Activated T-cell treated with anti-CD3 and anti-CD28 coated beads, Interleukin-2, amount 50 U/mL, for 4 hours (primary cell): ENCODE measurements around the gene TBK1. TPM values are rescaled to one million over a fixed set of nuclear protein-coding genes. Genes with fewer than 3 reads are reported as not detected.

ENCODE experiments used
- ATAC-seq, 2 donors: fragments of 200-7000 bp; cut with Tn5 transposase; one replicate each; pipeline ENCODE4 v1.10.0; 2021
- DNase-seq: peaks from one replicate; pipeline ENCODE4 v3.0.0-alpha.2; 2020
- H3K27me3 Mint-ChIP-seq: one replicate; pipeline ENCODE4 v1.8.0; 2021; ENCODE audit warnings: low read depth, mixed read lengths
- H3K36me3 Mint-ChIP-seq: one replicate; pipeline ENCODE4 v1.8.0; 2022; ENCODE audit warnings: mixed read lengths; ENCODE audit not compliant: insufficient read depth
- H3K4me1 Mint-ChIP-seq: one replicate; pipeline ENCODE4 v1.8.0; 2021; ENCODE audit warnings: low read depth, mixed read lengths
- H3K4me3 Mint-ChIP-seq: one replicate; pipeline ENCODE4 v1.8.0; 2021; ENCODE audit warnings: mild to moderate bottlenecking, moderate library complexity, mixed read lengths
- H3K9me3 Mint-ChIP-seq: one replicate; pipeline ENCODE4 v1.8.0; 2021; ENCODE audit warnings: mixed read lengths
- total RNA-seq, 3 donors: library from RNA; stranded (reverse); gene quantifications; one replicate each; pipeline ENCODE4 v1.2.1, GENCODE V29; 2021

TBK1 gene
- total RNA-seq, 3 donors from 2014 or later, result 15.1 to 20.5 (median 15.4) TPM

DNA sequence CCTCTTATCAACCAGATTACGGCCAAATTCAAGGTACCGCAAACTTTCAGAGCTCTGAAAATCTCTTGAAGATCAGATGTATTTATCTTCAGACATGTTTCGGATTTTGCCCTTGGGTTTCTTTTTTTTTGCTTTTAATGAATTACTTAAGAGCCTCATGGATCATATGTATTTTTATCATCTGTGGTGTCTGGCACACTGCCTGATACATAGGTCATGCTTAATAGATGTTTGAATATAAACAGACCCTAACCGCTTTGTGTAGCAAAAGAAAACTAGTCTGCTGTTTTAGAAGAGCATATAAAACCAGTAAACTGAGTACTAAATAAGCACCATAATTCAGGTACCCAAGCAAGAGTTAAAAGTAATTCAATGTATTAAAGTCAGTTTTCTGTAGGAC lies 20.1 kb upstream of the TBK1 start:
- no peaks in the 10 kb centered on the region for H3K27me3 Mint-ChIP-seq
- peaks cover 55% of the 10 kb centered on the region for H3K36me3 Mint-ChIP-seq
- no peak overlapping the region for H3K4me3 Mint-ChIP-seq
- no peaks in the 10 kb centered on the region for H3K4me1 Mint-ChIP-seq
- no peak for DNase-seq
- ATAC-seq, result no peak
- H3K9me3 Mint-ChIP-seq, result no peaks in the 10 kb centered on the region

DNA sequence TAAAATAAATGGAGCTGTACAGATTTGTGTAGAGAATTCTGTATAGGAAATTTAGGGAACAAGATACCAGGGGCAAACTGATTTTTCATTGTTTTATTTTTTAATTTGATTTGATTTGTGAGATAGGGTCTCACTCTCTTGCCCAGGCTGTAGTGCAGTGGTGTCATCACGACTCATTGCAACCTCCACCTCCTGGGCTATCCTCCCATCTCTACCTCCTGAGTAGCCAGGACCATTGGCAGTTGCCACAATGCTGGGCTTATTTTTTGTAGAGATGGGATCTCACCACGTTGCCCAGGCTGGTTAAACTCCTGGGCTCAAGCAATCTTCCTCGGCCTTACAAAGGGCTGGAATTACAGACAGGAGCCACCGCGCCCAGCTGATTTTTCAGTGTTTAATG lies 18.0 kb upstream of the TBK1 start:
- peaks cover 2% of the 10 kb centered on the region for H3K4me1 Mint-ChIP-seq
- H3K4me3 Mint-ChIP-seq, result no peak overlapping the region
- ATAC-seq (no peak), DNase-seq (no peak)
- peaks cover 61% of the 10 kb centered on the region for H3K36me3 Mint-ChIP-seq
- H3K9me3 Mint-ChIP-seq, result no peaks in the 10 kb centered on the region
- no peaks in the 10 kb centered on the region for H3K27me3 Mint-ChIP-seq

GRCh38 chr12:64440100-64440499 lies 11.8 kb upstream of the TBK1 start:
- peaks cover 7% of the 10 kb centered on the region for H3K4me1 Mint-ChIP-seq
- no peaks in the 10 kb centered on the region for H3K9me3 Mint-ChIP-seq
- H3K4me3 Mint-ChIP-seq, result no peak overlapping the region
- H3K36me3 Mint-ChIP-seq, result peaks cover 53% of the 10 kb centered on the region
- H3K27me3 Mint-ChIP-seq, result no peaks in the 10 kb centered on the region
- ATAC-seq, result no peak
- no peak for DNase-seq

- no peak for DNase-seq
- Mint-ChIP-seq H3K4me3 (no peak overlapping the region), H3K36me3 (peaks cover 33% of the 10 kb centered on the region), H3K27me3 (no peaks in the 10 kb centered on the region), H3K9me3 (no peaks in the 10 kb centered on the region), H3K4me1 (peaks cover 28% of the 10 kb centered on the region)
- peak; percentile 38 to 62 for ATAC-seq
These were observed 6.4 kb upstream of the TBK1 start for GRCh38 chr12:64445490-64445889.

DNA sequence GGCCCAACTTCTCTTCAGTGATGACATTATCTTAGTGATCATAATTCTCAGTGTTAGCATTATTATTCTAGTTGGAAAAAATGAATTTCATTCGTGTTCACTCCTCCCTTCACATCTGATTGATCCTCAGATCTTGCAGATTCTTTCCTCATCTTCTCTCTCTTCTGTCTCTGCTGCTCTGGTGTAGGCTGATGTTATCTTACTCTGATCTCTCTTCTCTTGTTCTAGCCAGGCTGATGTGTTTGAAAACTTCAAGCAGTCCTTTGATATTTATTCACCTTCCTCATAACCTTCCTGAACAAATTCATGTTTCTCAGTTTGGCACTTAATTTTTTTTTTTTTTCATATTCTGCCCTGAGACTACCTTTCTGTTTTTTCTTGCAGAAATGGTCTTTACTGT lies 5.6 kb upstream of the TBK1 start:
- Mint-ChIP-seq H3K36me3 (peaks cover 30% of the 10 kb centered on the region), H3K9me3 (no peaks in the 10 kb centered on the region), H3K4me1 (peaks cover 36% of the 10 kb centered on the region), H3K4me3 (no peak overlapping the region), H3K27me3 (no peaks in the 10 kb centered on the region)
- ATAC-seq (peak in 1 of 2 donors; percentile 20), DNase-seq (no peak)

DNA sequence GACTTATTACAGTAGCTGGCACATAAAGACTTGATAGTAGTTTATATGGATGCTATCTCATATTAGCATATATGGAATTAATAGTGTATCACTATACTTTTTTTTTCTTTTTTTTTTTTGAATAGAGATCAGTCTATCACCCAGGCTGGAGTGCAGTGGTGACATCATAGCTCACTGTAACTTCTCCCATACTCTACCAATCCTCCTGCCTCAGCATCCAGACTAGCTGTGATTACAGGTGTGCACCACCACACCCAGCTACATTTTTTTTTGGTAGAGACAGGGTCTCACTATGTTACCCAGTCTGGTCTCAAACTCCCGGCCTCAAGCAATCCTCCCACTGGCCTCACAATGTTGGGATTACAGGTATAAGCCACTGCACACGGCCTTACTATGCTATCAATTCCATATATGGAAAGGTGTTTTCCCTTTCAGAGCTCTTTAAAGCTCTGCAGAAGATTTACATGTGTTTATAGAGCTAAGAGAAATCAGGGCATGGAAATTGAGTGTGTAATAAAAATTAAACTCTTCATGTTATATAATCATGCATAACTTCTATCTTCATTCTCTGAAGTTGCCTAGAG lies 1.8 kb upstream of the TBK1 start:
- ATAC-seq, result no peak
- Mint-ChIP-seq H3K9me3 (no peaks in the 10 kb centered on the region), H3K4me3 (peak overlapping the region; percentile 92), H3K4me1 (peaks cover 48% of the 10 kb centered on the region), H3K36me3 (peaks cover 12% of the 10 kb centered on the region), H3K27me3 (no peaks in the 10 kb centered on the region)
- no peak for DNase-seq

DNA sequence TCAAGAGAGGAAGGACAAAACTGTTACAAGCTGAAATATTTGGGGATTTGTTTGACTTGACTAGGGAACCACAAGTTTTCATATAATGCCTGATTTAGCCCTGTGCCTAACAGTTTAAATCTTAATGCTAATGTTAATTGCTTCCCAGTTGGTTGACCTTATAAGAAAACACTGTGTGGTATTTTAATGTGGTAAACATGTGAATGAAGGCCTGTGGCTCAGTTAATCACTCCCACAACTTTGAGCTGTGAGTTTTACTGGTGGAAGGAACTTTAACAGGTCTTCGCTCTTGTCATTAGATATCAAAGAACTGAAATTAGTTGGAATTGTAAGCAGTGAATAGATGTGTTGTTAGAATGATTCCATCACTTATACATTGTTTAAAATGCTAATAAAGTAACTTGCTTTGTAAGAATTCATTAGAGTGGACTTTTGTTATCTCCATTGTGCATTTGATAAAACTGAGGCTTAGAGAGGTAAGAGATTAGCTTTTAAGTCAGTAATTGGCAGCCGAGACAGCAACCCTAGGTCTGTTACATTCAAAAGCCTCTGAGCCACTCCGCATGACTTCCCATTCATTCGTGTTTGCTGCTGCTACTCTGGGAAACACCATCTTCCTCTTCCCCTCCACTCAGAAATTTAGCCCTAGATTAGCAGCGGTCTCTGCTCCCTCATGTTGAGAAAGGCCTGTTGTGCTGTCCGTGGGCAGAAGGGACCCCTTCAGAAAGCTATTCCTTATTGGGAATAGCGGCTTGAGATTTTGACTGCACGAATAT lies 1.0 kb upstream of the TBK1 start:
- Mint-ChIP-seq H3K27me3 (no peaks in the 10 kb centered on the region), H3K4me1 (peaks cover 51% of the 10 kb centered on the region), H3K4me3 (peak overlapping the region; percentile 92), H3K36me3 (peaks cover 12% of the 10 kb centered on the region), H3K9me3 (no peaks in the 10 kb centered on the region)
- DNase-seq (no peak), ATAC-seq (no peak)

DNA sequence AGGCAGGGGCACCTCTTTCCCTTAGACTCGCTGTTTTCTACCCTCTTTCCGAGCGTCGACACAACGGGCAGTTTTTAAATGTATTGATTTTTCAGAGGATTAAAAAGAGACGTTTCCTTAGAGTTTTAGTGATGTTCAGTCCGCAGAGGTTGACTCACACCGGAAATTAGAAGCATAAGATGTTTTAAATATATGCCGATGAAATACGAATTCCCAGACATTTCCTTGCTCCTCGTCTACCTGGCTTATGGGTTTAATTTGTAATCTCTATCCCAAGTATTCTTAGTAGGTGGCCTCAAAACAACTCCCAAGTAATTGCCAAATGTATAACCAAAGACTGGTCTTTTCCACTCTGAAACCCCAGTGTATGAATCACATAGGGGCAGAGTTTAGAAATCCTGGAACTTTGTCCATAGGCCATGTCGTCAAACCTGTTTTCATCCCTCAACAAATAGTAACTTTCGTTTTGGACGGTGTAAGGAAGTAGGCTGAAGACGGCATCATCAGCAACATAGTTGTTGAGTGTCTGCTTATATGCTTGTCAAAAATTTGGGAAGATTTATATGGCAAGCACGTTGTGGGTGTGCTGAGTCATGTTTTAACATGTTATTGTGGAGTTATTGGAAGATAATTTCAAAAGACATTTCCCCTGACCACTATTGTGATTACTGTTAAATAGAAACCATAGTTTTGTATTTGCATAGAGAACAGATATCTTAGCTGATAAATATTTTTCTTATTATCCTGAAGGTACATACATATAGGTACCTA lies 824 bp downstream of the TBK1 start:
- no peak for DNase-seq
- peaks cover 16% of the 10 kb centered on the region for H3K36me3 Mint-ChIP-seq
- H3K9me3 Mint-ChIP-seq, result no peaks in the 10 kb centered on the region
- H3K4me3 Mint-ChIP-seq, result peak overlapping the region; percentile 91
- no peaks in the 10 kb centered on the region for H3K27me3 Mint-ChIP-seq
- ATAC-seq, result peak in 1 of 2 donors; percentile 10
- peaks cover 55% of the 10 kb centered on the region for H3K4me1 Mint-ChIP-seq

DNA sequence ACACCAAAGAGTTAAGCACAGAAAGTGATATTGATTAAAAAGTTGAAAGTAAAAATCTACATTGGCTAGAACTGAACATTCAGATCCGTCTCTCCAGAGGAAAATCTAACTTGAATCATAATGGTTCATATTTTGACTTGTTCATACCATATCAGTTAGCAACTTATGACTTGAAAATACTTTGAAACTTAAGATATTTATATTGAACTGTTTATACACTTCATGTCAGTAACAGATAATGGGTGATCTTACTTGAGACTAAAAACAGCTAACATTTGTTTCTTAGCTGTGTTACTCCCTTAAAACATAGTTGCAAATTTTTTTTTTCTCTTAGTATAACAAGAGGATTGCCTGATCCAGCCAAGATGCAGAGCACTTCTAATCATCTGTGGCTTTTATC lies 3.6 kb downstream of the TBK1 start:
- Mint-ChIP-seq H3K4me3 (no peak overlapping the region), H3K9me3 (no peaks in the 10 kb centered on the region), H3K27me3 (no peaks in the 10 kb centered on the region), H3K36me3 (peaks cover 16% of the 10 kb centered on the region), H3K4me1 (peaks cover 67% of the 10 kb centered on the region)
- no peak for ATAC-seq
- no peak for DNase-seq

- peak overlapping the region; percentile 62 for H3K4me3 Mint-ChIP-seq
- no peaks in the 10 kb centered on the region for H3K9me3 Mint-ChIP-seq
- no peak for ATAC-seq
These were observed 4.2 kb downstream of the TBK1 start for GRCh38 chr12:64456119-64456518.

DNA sequence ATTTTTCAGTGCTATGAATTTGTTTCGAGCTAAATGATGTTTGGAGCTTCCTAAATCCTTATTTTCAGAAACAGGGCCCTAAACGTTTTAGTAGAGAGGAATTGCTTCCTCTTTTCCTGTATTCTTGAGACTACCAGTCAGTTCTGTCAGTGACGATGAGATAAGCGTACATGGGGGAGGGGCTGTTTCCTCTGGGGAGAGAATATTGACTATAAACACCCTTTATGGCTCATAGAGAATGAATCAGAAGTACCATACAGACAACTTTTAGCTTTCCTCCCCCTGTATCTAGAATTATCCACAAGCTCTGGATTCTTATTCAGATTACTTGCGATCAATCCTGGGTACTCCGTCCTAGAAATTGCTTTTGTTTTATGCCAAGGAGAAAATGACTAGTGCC lies 5.1 kb downstream of the TBK1 start:
- H3K27me3 Mint-ChIP-seq, result no peaks in the 10 kb centered on the region
- ATAC-seq, result peak in 1 of 2 donors; percentile 27
- DNase-seq, result peak; percentile 37
- H3K4me1 Mint-ChIP-seq, result peaks cover 54% of the 10 kb centered on the region
- H3K9me3 Mint-ChIP-seq, result no peaks in the 10 kb centered on the region
- peaks cover 19% of the 10 kb centered on the region for H3K36me3 Mint-ChIP-seq
- H3K4me3 Mint-ChIP-seq, result peak overlapping the region; percentile 36

More at GRCh38 chr12:64456119-64456518, 4.2 kb downstream of the TBK1 start:
- Mint-ChIP-seq H3K4me1 (peaks cover 61% of the 10 kb centered on the region), H3K27me3 (no peaks in the 10 kb centered on the region), H3K36me3 (peaks cover 16% of the 10 kb centered on the region)
- DNase-seq, result no peak

GRCh38 chr12:64457466-64457865 lies 5.5 kb downstream of the TBK1 start:
- H3K27me3 Mint-ChIP-seq, result no peaks in the 10 kb centered on the region
- peak overlapping the region; percentile 36 for H3K4me3 Mint-ChIP-seq
- H3K36me3 Mint-ChIP-seq, result peaks cover 21% of the 10 kb centered on the region
- ATAC-seq (peak in 1 of 2 donors; percentile 26), DNase-seq (no peak)
- no peaks in the 10 kb centered on the region for H3K9me3 Mint-ChIP-seq
- peaks cover 54% of the 10 kb centered on the region for H3K4me1 Mint-ChIP-seq

- ATAC-seq, result no peak
- no peaks in the 10 kb centered on the region for H3K27me3 Mint-ChIP-seq
- no peaks in the 10 kb centered on the region for H3K9me3 Mint-ChIP-seq
- H3K36me3 Mint-ChIP-seq, result peaks cover 21% of the 10 kb centered on the region
- DNase-seq, result no peak
- H3K4me3 Mint-ChIP-seq, result no peak overlapping the region
- H3K4me1 Mint-ChIP-seq, result peaks cover 51% of the 10 kb centered on the region
These were observed 6.0 kb downstream of the TBK1 start for GRCh38 chr12:64457923-64458322.

DNA sequence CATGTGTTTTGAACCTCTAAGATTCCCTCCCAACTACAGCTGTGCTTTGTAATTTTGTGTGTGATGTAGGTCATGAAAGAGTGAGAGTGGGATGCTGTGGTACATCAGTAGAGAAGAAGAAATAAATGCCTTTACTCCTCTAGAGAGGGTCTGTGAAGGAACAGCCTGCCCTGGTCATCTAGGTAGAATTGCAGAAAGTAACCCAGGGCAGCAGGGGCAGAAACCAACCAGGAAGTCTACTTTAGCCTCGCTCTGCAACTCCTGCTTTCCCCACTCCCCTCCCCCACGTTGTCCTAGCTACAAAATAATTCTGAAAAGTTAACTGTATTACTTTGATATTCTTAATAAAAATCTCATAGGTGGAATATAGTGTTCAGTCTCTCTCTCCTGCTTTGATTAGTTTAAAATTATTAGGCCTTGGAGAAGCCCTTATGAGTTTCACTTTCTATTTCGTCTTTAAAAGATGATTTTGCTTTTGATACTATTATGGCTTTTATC lies 7.5 kb downstream of the TBK1 start:
- peak in 1 of 2 donors; percentile 33 for ATAC-seq
- H3K27me3 Mint-ChIP-seq, result no peaks in the 10 kb centered on the region
- no peak for DNase-seq
- no peaks in the 10 kb centered on the region for H3K9me3 Mint-ChIP-seq
- H3K4me3 Mint-ChIP-seq, result peak overlapping the region; percentile 78
- peaks cover 44% of the 10 kb centered on the region for H3K4me1 Mint-ChIP-seq
- peaks cover 21% of the 10 kb centered on the region for H3K36me3 Mint-ChIP-seq
